Renal cortical epithelial cell (primary cell): ENCODE measurements around the gene MTREX. TPM values are rescaled to one million over a fixed set of nuclear protein-coding genes. Genes with fewer than 3 reads are reported as not detected.

Experiments used
- DNase-seq: peaks from one replicate; pipeline ENCODE4 v3.0.0-alpha.2; 2011; ENCODE audit warnings: low read depth
- total RNA-seq: library from RNA; depleted of rRNA; stranded (reverse); fragments of >200 nt; gene quantifications from 2 replicates; pipeline ENCODE4 v1.2.3, GENCODE V29; 2014

MTREX gene
- total RNA-seq, 1 donor from 2014 or later = 161 TPM

GRCh38 chr5:55383254-55383653 is 75.5 kb downstream of the MTREX start:
- DNase-seq = no peak

GRCh38 chr5:55384072-55384471 is 76.3 kb downstream of the MTREX start:
- DNase-seq = no peak

GRCh38 chr5:55385227-55385626 is 77.4 kb downstream of the MTREX start:
- DNase-seq = no peak

- DNase-seq = no peak
Observed at GRCh38 chr5:55385846-55386245, 78.1 kb downstream of the MTREX start.

- no peak for DNase-seq
Observed at GRCh38 chr5:55386356-55386755, 78.6 kb downstream of the MTREX start.

- DNase-seq = no peak
Observed at GRCh38 chr5:55387865-55388264, 80.1 kb downstream of the MTREX start.

- DNase-seq = no peak
Observed at GRCh38 chr5:55391707-55392106, 83.9 kb downstream of the MTREX start.

GRCh38 chr5:55392669-55393068 is 84.9 kb downstream of the MTREX start:
- DNase-seq = no peak

- DNase-seq = no peak
Observed at GRCh38 chr5:55393501-55394175, 85.8 kb downstream of the MTREX start.

- DNase-seq = no peak
Observed at GRCh38 chr5:55402199-55402598, 94.4 kb downstream of the MTREX start.

GRCh38 chr5:55406292-55406691 is 98.5 kb downstream of the MTREX start:
- DNase-seq = peak; percentile 33

- peak; percentile 48 for DNase-seq
Observed at GRCh38 chr5:55407059-55407684, 99.4 kb downstream of the MTREX start.

- DNase-seq = no peak
Observed at GRCh38 chr5:55407984-55408383, 100.2 kb downstream of the MTREX start.

GRCh38 chr5:55409775-55410174 is 102.0 kb downstream of the MTREX start:
- no peak for DNase-seq

- DNase-seq = no peak
Observed at GRCh38 chr5:55410845-55411244, 103.1 kb downstream of the MTREX start.

- DNase-seq = no peak
Observed at GRCh38 chr5:55411876-55412275, 104.1 kb downstream of the MTREX start.

- no peak for DNase-seq
Observed at GRCh38 chr5:55413644-55414043, 105.9 kb downstream of the MTREX start.

- no peak for DNase-seq
Observed at GRCh38 chr5:55415071-55415470, 107.3 kb downstream of the MTREX start.

- no peak for DNase-seq
Observed at GRCh38 chr5:55416306-55416705, 108.5 kb downstream of the MTREX start.

- DNase-seq = peak; percentile 66
Observed at GRCh38 chr5:55418994-55419968, 111.5 kb downstream of the MTREX start.

- DNase-seq = no peak
Observed at GRCh38 chr5:55421074-55421529, 113.3 kb downstream of the MTREX start.

- no peak for DNase-seq
Observed at GRCh38 chr5:55426455-55426854, 118.7 kb downstream of the MTREX start.
